Forelimb muscle (tissue), 1 donor: ENCODE data around the gene LARGE1. TPM values are rescaled to one million over a fixed set of nuclear protein-coding genes. Genes with fewer than 3 reads are reported as not detected.

Source experiments
- DNase-seq: peaks from one replicate; pipeline ENCODE4 v3.0.0-alpha.2; 2013; ENCODE audit warnings: low read depth
- polyA plus RNA-seq: library from polyadenylated mRNA; unstranded; fragments of 120-200 nt; gene quantifications from one replicate; pipeline ENCODE4 v1.2.1, GENCODE V29; 2013; ENCODE audit not compliant: insufficient read length

Gene LARGE1
- polyA plus RNA-seq, 1 donor: 7.7 TPM

DNA sequence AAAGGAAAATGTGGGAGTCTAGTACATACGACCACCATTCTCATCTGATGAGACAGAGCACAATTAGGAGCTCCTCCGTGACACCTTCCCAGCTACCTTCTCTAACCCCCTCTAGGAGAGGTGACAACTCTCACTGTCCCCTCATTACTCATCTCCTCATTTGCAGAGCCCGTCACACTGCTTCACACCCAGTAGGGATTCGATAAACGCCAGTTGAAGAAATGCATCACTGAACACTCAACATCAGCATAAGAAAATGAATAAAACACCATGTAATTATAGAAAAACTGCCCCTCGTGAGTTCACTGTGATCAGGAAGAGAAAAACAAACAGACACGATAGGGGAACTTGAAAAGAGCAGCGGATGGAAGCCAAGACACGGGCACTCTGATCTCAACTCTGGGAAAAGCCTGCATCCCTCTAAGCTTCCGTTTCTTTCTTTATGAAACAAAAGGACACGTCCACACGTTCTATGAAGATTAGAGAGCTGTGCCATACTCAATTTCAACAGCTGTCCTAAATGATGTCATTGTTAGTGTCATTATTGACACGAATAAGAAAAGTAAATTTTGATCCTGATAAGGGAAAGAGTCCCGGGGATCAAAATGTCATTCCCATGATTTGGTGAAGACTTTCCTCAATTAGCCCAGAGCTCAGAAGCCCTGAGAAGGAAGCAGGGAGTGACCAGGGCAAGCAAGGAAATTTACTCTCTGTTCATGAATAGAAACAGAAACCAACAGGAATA, 356.9 kb downstream of the LARGE1 start:
- no peak for DNase-seq

DNA sequence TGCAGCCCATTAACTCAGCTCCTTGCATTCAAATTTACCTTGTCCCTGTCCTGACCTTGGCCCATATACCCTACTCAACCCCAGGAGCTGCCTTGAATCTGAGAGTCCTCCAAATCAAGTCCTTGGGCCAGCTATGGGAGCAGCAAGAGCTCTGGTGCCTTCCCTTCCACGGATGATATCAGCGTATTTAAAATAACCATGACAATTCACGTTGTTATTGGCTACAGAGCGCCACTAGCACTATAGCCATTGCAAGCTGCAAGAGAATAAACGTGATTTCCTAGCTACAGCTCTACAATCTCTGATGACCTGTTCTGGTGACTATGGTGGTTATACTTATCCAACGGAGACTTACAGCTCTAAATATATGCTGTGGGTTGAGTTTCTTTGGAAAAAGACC, 357.8 kb downstream of the LARGE1 start:
- DNase-seq: no peak

GRCh38 chr22:33561149-33561807, 359.0 kb downstream of the LARGE1 start:
- DNase-seq: no peak

GRCh38 chr22:33557836-33558235, 362.4 kb downstream of the LARGE1 start:
- no peak for DNase-seq

DNA sequence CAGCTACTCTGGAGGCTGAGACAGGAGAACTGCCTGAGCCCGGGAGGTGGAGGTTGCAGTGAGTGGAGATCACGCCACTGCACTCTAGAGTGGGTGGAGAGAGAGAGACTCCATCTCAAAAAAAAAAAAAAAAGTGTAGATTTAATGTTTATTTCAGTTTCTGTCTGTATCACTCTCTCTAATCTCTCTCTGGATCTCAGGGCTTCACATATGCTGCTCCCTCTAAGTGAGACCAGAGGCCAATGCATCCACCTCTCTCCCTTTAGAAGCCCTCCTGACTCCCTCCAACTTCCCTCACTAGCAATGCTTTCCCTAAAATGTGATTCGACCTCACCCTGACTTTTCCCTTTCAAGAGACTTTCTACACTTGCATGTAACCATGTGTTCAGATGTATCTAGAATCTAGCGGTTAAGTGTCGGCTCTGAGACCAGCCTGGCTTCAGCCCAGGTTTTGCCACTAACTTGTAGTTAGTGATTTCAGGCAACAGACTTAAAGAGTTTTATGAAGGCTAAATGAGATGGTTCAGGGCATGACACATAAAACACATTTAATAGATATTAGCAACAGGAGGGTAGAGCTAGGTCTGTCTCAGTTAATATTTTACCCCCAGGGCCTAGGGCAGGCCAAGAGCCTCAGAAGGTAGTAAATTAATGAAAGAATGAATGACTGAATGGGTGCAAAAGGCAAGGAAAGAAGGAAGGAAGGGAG, 364.3 kb downstream of the LARGE1 start:
- no peak for DNase-seq

GRCh38 chr22:33553493-33553892, 366.8 kb downstream of the LARGE1 start:
- DNase-seq: no peak

GRCh38 chr22:33544707-33545106, 375.6 kb downstream of the LARGE1 start:
- DNase-seq: no peak

- DNase-seq: no peak
These were observed 377.6 kb downstream of the LARGE1 start for GRCh38 chr22:33542722-33543121.

DNA sequence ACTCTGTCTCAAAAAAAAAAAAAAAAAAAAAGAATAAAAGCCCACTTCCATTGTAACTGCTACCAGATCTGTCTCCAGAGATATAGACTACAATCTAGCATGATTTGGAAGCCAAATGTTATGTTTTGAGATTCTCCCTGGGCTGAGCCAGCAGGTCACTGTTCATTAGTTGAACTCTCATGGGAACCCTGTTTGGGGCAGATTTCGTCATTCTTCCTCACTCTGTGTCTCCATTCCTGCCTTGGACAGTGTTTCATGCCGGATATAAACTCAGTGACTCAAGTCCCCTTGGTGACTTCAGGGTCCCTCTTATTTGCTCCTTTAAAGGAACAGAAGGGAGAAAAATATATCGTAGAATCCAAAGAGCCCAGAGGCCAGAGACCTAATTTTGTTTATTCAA, 378.1 kb downstream of the LARGE1 start:
- DNase-seq: no peak

DNA sequence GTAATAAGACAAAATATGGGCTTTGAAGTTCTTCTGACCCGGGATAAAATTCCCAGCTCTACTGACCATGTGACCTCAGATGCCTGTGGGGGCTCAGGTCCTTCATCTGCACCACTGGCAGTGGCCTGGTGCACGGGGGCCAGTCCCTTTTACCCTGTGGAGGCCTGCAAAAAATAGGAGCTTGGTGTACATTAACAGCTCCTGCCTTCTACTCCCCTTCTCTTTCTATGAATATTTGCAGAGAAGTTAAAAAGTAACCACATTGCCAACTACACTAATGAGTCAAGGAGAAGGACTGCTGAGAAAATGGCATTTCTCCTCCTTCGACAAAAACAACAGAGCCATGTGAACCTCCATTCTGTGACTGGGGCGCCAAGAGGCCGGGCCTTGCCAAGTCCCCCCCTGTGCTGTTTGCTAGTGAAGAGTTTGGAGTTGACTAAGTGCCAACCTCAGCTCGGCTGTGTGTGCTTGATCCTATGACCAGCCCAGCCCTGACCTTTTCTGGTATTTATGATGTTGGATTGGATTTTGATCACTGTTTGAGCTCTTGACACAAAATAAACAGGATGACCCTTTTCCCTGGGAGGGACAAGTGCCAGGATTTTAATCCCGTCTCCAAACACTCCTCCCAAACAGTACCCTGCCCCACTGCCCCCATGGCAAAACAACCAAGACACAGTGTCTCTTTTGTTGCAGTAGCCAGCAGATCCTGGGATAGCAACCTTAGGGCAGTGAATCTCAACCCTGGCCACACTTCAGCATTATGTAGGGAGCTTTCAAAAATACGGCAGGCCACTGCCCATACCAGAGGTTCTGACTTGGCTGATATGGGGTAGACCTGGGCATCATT, 380.1 kb downstream of the LARGE1 start:
- no peak for DNase-seq

- no peak for DNase-seq
These were observed 380.9 kb downstream of the LARGE1 start for GRCh38 chr22:33539202-33539901.

DNA sequence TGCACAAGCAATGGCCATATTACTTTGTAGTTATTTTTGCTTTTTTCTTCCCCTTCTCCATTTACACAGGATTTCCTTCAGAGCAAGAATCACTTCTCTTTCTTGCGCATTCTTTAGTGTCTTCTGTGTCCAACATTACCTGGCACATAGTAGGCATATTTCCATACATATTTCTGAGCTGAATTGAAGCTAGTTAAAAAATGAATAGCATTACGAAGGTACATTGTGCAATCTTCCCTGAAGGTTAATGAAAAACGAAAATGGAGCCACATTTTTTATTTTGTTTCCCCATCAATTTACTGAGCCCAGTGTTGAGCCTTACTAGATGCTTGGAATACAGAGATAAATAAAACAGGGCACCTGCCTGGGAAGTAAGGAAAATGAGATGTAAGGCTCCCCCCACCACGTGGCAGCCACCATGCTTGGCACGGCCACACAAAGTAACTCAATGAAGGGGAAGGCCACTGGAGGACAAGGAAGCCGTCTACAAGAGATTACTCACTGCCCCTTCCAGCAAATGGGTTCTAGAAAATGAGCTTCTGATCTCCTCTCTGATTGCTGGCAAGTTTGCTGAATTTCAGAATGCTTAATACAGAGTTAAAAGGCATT, 381.9 kb downstream of the LARGE1 start:
- no peak for DNase-seq

DNA sequence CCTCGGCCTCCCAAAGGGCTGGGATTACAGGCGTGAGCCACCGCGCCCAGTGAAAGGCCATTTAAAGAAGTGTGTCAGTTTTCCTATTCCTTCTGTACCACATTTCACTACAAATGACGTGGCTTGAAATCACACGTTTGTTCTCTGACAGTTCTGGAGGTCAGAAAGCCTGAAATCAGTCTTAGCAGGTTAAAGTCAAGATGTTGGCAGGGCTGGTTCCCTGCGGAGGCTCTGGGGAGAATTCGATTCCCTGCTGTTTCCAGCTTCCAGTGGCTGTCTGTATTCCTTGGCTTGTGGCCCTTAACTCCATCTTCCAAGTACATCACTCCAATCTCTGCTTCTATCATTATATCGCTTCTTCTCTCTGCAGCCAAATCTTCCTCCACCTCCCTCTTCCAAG, 383.2 kb downstream of the LARGE1 start:
- DNase-seq: no peak

DNA sequence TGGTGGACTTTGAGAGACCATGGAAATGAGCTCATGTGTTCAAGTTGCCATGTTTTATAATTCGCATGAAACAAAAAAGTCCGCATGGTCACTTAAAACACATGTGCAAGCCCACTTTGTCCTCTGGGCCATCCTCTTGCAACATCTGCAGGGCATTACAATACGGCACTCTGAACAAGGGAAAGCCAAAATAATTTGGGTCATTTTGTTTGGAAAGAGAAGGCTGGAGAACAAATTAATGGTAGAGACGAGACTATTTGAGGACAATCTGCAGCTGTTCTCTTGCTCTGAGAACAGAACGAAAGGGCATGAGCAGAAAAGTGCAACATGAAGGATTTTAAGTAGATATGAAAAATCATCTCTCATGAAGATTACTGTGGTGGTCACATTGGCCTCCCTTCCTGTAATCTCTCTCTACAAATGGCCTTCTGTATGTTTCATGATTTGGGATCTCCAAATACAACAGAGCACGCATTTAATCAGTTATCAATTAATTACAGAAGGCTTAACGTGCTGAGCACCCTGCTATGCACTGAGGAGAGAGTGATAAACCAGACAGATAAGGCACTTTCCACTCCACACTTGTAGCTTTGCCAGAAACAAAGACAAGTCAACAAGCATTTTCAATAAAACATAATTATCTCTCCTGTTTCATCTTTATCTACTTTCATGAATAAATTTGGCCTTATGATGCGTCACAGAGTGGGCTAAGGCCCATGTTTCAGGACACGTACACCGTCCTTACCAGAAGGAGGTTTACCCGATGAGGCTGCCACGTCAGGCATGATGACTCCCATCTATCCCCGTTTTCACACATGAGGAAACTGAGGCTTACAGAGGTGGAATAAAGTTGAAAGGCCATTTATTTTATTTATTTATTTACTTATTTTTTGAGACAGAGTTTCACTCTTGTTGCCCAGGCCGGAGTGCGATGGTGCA, 384.1 kb downstream of the LARGE1 start:
- DNase-seq: no peak

DNA sequence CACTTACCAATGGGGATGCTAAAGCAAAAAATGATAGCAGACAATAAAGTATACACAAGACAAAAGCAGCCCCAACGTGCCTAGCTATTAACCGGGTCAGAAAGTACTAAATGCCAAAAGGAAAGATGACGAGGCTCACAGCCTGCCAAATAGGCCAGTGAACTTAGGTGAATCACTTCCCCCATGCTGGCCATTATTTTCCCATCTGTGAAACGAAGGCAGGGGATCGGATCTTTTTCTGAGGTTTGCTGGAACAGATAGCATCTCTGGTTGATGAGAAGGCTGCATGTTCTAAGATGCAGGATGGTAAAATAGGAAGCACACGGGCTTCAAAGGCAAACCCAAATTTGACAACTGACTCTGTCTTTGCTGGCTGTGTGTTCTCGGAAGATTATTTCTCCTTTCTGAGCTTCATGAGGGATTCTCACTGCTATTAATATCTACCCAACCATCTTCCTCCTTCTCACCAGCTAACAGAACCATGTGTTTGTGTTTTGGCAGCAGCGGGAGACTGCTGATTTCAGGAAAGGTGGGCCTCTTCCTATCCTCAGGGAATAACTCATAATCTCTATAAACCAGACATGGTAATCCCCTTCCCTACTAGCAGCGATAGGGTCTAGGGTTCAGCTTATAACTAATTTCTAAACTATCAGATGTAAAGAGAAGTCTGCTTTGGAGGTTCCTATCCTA, 390.7 kb downstream of the LARGE1 start:
- no peak for DNase-seq

DNA sequence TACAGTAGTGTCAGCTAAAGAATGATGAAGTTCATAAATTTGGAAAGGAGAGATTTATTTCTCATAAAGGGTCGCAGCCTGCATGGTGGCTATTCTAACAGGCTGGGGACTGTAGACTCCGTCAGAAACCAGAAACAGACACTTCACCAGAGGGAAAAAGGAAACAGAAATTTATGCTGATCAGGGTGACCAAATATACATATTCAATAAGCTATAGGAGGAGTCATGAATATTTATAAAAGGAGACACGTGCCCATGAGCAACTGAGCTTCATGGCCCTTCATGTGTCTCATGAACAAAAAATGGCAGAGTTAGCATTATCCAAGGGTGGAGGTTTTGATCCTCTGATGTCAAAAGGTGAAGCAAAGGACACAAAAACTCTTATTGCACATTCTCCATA, 392.1 kb downstream of the LARGE1 start:
- DNase-seq: no peak

DNA sequence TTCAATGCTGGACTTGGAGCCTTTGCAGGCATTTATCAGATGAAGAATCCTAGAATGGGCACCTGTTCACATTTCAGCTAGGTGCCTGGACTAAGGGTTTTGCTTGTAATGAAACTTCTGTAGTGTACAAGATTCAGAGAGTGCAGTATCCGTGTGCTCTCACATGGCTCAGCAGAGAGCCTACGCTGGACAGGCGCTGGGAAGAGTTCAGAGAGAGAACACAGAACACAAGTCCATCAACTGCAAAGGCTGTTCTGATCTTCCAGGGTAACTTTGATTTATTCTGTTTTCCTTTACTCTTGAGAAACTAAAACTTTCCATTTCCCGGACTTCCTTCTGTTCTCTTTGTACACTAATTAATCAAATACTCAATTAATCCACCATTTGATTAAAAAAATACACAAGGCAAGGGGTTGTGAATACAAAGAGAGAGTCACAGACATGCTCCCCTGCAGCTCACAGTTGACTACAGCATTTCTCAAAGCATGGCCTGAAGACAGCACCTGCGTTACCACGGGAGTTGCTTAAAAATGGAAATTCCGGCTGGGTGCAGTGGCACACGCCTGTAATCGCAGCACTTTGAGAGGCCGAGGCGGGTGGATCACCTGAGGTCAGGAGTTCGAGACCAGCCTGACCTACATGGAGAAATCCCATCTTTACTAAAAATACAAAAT, 393.7 kb downstream of the LARGE1 start:
- DNase-seq: no peak

DNA sequence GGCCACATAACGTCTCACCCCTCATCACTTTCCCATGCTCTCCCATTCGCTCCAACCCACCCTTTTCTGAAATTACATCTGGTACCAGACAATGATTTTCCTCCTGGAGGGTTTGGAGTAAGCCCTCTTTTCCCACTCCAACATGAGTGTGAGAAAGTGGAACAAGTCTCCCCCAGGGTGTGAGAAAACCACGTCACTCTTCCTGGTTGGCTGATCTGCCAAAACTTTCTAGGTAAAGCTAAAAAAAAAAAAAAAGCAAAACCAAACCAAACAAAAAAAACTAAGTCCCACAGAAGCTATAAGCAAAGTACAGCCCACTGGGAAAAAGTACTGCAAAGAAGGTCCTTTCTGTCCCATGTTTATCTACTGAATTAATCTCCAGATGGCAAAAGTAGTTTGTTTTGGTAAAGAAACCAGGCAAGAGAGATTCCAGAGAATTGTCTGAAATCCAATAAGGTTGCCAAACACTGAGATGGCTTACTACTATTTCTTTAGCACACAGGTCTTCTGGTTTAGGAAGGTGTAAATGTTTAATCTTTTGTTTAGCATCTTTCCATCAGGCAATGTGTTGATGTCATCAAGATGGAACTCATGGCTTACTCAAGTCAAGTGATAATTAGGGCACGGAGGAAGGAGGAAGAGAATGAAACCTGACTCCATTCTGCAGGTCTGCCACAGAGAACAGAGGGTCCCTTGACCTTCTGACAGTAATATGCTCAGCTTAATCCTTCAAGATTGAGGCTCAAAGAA, 395.6 kb downstream of the LARGE1 start:
- no peak for DNase-seq
